SU-DHL-6 (cell line): ENCODE measurements around the gene HRC.

Experiments used
- H2AFZ ChIP-seq: fragments of 200-600 bp; sonication (generic); 2 replicates; pipeline ENCODE4 v1.6.1; 2014; ENCODE audit warnings: low read depth, mild to moderate bottlenecking, moderate library complexity, mixed read lengths, antibody characterized with exemption, low read length; ENCODE audit not compliant: severe bottlenecking
- H3F3A ChIP-seq: fragments of 200-600 bp; shearing (Covaris generic); 2 replicates; pipeline ENCODE4 v1.6.0; 2016; ENCODE audit warnings: antibody characterized with exemption, mild to moderate bottlenecking; ENCODE audit not compliant: insufficient read depth
- H3K27ac ChIP-seq: fragments of 200-600 bp; sonication (generic); 2 replicates; pipeline ENCODE4 v1.5.1; 2016; ENCODE audit warnings: low read depth, mild to moderate bottlenecking, low read length, moderate library complexity, mixed read lengths
- H3K27me3 ChIP-seq: fragments of 200-600 bp; sonication (generic), shearing (Covaris generic); 2 replicates; pipeline ENCODE4 v1.6.0; 2014; ENCODE audit warnings: mild to moderate bottlenecking, low read length
- H3K36me3 ChIP-seq: fragments of 200-600 bp; sonication (generic); 2 replicates; pipeline ENCODE4 v1.6.1; 2014; ENCODE audit warnings: mild to moderate bottlenecking, low read length, mixed read lengths
- H3K4me2 ChIP-seq: fragments of 300-600, 200-600 bp; shearing (Covaris generic), sonication (generic); 2 replicates; pipeline ENCODE4 v1.6.0; 2014; ENCODE audit warnings: low read length, low read depth, mild to moderate bottlenecking; ENCODE audit not compliant: poor library complexity, severe bottlenecking
- H3K4me3 ChIP-seq: fragments of 200-600 bp; sonication (generic); 2 replicates; pipeline ENCODE4 v1.5.1; 2014; ENCODE audit warnings: antibody characterized with exemption, low read length, mild to moderate bottlenecking, mixed read lengths; ENCODE audit not compliant: insufficient read depth, poor library complexity, severe bottlenecking
- H3K79me2 ChIP-seq: fragments of 200-600 bp; sonication (generic); 2 replicates; pipeline ENCODE4 v1.6.1; 2014; ENCODE audit warnings: mild to moderate bottlenecking, low read length, moderate library complexity; ENCODE audit not compliant: insufficient read depth
- H3K9ac ChIP-seq: fragments of 200-600 bp; sonication (generic); 2 replicates; pipeline ENCODE4 v1.7.0; 2014; ENCODE audit warnings: mild to moderate bottlenecking, low read length
- H3K9me2 ChIP-seq: fragments of 200-600 bp; sonication (generic); replicated peaks from 2 replicates; pipeline ENCODE4 v1.6.1; 2014; ENCODE audit warnings: low read length; ENCODE audit not compliant: insufficient read depth
- H3K9me3 ChIP-seq: fragments of 200-600 bp; sonication (generic); 2 replicates; pipeline ENCODE4 v1.6.1; 2014; ENCODE audit warnings: low read length, mixed read lengths; ENCODE audit not compliant: insufficient read depth
- H4K20me1 ChIP-seq: fragments of 200-600 bp; sonication (generic); 2 replicates; pipeline ENCODE4 v1.6.1; 2014; ENCODE audit warnings: low read depth, mild to moderate bottlenecking, antibody characterized with exemption, low read length, moderate library complexity, mixed read lengths
- EZH2phosphoT487 ChIP-seq: fragments of 200-600 bp; sonication (generic), shearing (Covaris generic); conservative IDR thresholded peaks from 2 replicates; pipeline ENCODE4 v1.6.1; 2018; ENCODE audit warnings: mild to moderate bottlenecking, antibody characterized with exemption, low read length, moderate library complexity, mixed read lengths
- TF ChIP-seq, protein P1 (sequence below): fragments of 200-600 bp; sonication (generic); IDR thresholded peaks from one replicate; pipeline ENCODE4 v1.5.1; 2017; ENCODE audit warnings: antibody characterized with exemption, mild to moderate bottlenecking, low read length, moderate library complexity; ENCODE audit not compliant: insufficient read depth, poor library complexity, severe bottlenecking

HRC gene

DNA sequence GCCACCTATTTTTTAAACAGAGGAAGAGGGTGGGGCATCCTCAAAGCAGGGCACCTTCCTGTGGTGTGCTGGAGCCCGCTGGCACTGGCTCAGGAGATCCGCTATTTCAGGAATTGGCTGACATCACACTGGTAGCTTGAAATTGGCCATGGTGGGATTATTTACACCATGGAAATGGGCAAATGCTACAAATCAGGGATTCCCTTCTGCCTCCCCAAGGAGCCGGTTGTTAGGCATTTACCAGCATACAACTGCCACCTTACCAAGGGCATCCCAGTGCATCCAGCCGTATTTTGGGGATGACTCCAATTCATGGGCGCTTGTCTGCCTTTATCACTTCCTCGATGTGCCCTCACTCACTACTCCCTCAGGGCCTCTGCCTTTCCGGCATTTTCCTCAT, 14.2 kb downstream of the HRC start:
- TF ChIP-seq, protein P1, sequence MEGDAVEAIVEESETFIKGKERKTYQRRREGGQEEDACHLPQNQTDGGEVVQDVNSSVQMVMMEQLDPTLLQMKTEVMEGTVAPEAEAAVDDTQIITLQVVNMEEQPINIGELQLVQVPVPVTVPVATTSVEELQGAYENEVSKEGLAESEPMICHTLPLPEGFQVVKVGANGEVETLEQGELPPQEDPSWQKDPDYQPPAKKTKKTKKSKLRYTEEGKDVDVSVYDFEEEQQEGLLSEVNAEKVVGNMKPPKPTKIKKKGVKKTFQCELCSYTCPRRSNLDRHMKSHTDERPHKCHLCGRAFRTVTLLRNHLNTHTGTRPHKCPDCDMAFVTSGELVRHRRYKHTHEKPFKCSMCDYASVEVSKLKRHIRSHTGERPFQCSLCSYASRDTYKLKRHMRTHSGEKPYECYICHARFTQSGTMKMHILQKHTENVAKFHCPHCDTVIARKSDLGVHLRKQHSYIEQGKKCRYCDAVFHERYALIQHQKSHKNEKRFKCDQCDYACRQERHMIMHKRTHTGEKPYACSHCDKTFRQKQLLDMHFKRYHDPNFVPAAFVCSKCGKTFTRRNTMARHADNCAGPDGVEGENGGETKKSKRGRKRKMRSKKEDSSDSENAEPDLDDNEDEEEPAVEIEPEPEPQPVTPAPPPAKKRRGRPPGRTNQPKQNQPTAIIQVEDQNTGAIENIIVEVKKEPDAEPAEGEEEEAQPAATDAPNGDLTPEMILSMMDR: no peak
- no peak for TF ChIP-seq EZH2phosphoT487
- Histone ChIP-seq H3K27ac (no peak overlapping the region), H3K9me3 (no peaks in the 10 kb centered on the region), H3F3A (no peaks in the 10 kb centered on the region), H4K20me1 (no peaks in the 10 kb centered on the region), H3K4me3 (no peak overlapping the region), H3K9me2 (no peaks in the 10 kb centered on the region), H3K79me2 (no peaks in the 10 kb centered on the region), H3K27me3 (no peaks in the 10 kb centered on the region), H3K4me2 (no peak overlapping the region), H3K36me3 (no peaks in the 10 kb centered on the region), H2AFZ (no peak overlapping the region), H3K9ac (no peak overlapping the region)

GRCh38 chr19:49136771-49137171, 18.4 kb downstream of the HRC start:
- H3K79me2 ChIP-seq: no peaks in the 10 kb centered on the region
- no peak overlapping the region for H3K4me3 ChIP-seq
- no peak overlapping the region for H3K27ac ChIP-seq
- no peaks in the 10 kb centered on the region for H3K27me3 ChIP-seq
- H3K9me2 ChIP-seq: no peaks in the 10 kb centered on the region
- H4K20me1 ChIP-seq: no peaks in the 10 kb centered on the region
- H3K9ac ChIP-seq: no peak overlapping the region
- H3K36me3 ChIP-seq: no peaks in the 10 kb centered on the region
- no peaks in the 10 kb centered on the region for H3K9me3 ChIP-seq
- H3K4me2 ChIP-seq: no peak overlapping the region
- H2AFZ ChIP-seq: no peak overlapping the region
- TF ChIP-seq, protein P1: no peak
- TF ChIP-seq EZH2phosphoT487: no peak
- no peaks in the 10 kb centered on the region for H3F3A ChIP-seq

- no peak for TF ChIP-seq EZH2phosphoT487
- TF ChIP-seq, protein P1: no peak
- no peaks in the 10 kb centered on the region for H3K9me2 ChIP-seq
- H3K9me3 ChIP-seq: no peaks in the 10 kb centered on the region
- H3K79me2 ChIP-seq: no peaks in the 10 kb centered on the region
- H3K27me3 ChIP-seq: no peaks in the 10 kb centered on the region
- H3K36me3 ChIP-seq: no peaks in the 10 kb centered on the region
- H2AFZ ChIP-seq: no peak overlapping the region
- H3K9ac ChIP-seq: no peak overlapping the region
- no peak overlapping the region for H3K4me3 ChIP-seq
- no peaks in the 10 kb centered on the region for H3F3A ChIP-seq
- H3K4me2 ChIP-seq: no peak overlapping the region
- H3K27ac ChIP-seq: no peak overlapping the region
- H4K20me1 ChIP-seq: no peaks in the 10 kb centered on the region
These were observed 19.5 kb downstream of the HRC start for GRCh38 chr19:49135686-49136085.
